IMR-90 (cell line): ENCODE data around the gene DDI2. TPM values are rescaled to one million over a fixed set of nuclear protein-coding genes. Genes with fewer than 3 reads are reported as not detected.

ENCODE experiments used
- ATAC-seq: fragments of 200-7000 bp; cut with Tn5 transposase; 2 replicates; pipeline ENCODE4 v1.9.1; 2020; ENCODE audit warnings: low read depth, mild to moderate bottlenecking, moderate library complexity
- BruUV-seq: library from RNA; stranded (reverse); fragments of 400-500 nt; replicated peaks from 2 replicates; lab custom pipeline; 2021; lab: Mats Ljungman, UMichigan
- CTCF ChIA-PET: fragments of 300-600 bp; formaldehyde crosslinking; extraction: SDS; loops from one replicate; lab custom pipeline; 2021; ENCODE audit warnings: antibody characterized with exemption; lab: Yijun Ruan, JAX
- POLR2A ChIA-PET: fragments of 300-600 bp; sonication (Branson Sonifier 250); formaldehyde crosslinking; loops from one replicate; lab custom pipeline; 2022; ENCODE audit warnings: antibody characterized with exemption; ENCODE audit not compliant: unreplicated experiment; lab: Charles Lee
- DNase-seq: peaks from one replicate; pipeline ENCODE4 v3.0.0; 2013
- H2AFZ ChIP-seq: replicated peaks from 2 replicates; pipeline ENCODE3; 2013; ENCODE audit warnings: low read length, mild to moderate bottlenecking; ENCODE audit not compliant: poor library complexity
- H2AK5ac ChIP-seq: 2 replicates; pipeline ENCODE4 v1.6.1; 2013; ENCODE audit warnings: low read depth, low read length, inconsistent platforms
- H2AK9ac ChIP-seq: replicated peaks from 2 replicates; pipeline ENCODE3; 2013; ENCODE audit warnings: mild to moderate bottlenecking, low read depth, low read length, moderate library complexity; ENCODE audit not compliant: poor library complexity
- H2BK120ac ChIP-seq: 2 replicates; pipeline ENCODE4 v1.6.1; 2013; ENCODE audit warnings: low read depth, low read length, inconsistent platforms
- H2BK15ac ChIP-seq: 3 replicates; pipeline ENCODE4 v1.6.1; 2013; ENCODE audit warnings: low read depth, low read length, inconsistent platforms
- H2BK20ac ChIP-seq: 2 replicates; pipeline ENCODE4 v1.6.1; 2013; ENCODE audit warnings: low read depth, mild to moderate bottlenecking, inconsistent platforms, low read length, moderate library complexity
- H2BK5ac ChIP-seq: 2 replicates; pipeline ENCODE4 v1.6.1; 2013; ENCODE audit warnings: mild to moderate bottlenecking, low read depth, low read length, inconsistent platforms; ENCODE audit not compliant: poor library complexity, severe bottlenecking
- H3K14ac ChIP-seq: replicated peaks from 2 replicates; pipeline ENCODE4 v1.6.1; 2013; ENCODE audit warnings: low read depth, low read length, inconsistent platforms
- H3K18ac ChIP-seq: 2 replicates; pipeline ENCODE4 v1.6.1; 2013; ENCODE audit warnings: low read depth, low read length, control low read depth
- H3K23ac ChIP-seq: 2 replicates; pipeline ENCODE4 v1.6.1; 2013; ENCODE audit warnings: low read depth, low read length, inconsistent platforms
- H3K27ac ChIP-seq: 2 replicates; pipeline ENCODE4 v1.5.1; 2013; ENCODE audit warnings: mild to moderate bottlenecking, control low read depth, low read length; ENCODE audit not compliant: insufficient read depth
- H3K27me3 ChIP-seq: 2 replicates; pipeline ENCODE4 v1.6.1; 2013; ENCODE audit warnings: low read length; ENCODE audit not compliant: control insufficient read depth, insufficient read depth
- H3K36me3 ChIP-seq: 2 replicates; pipeline ENCODE4 v1.6.1; 2013; ENCODE audit warnings: low read length, mixed read lengths; ENCODE audit not compliant: control insufficient read depth, insufficient read depth
- H3K4ac ChIP-seq: 2 replicates; pipeline ENCODE4 v1.6.1; 2013; ENCODE audit warnings: low read depth, low read length, inconsistent platforms
- H3K4me1 ChIP-seq: 2 replicates; pipeline ENCODE4 v1.6.1; 2013; ENCODE audit warnings: low read length, mixed read lengths; ENCODE audit not compliant: control insufficient read depth, insufficient read depth
- H3K4me2 ChIP-seq: 2 replicates; pipeline ENCODE4 v1.6.1; 2013; ENCODE audit warnings: low read depth, mild to moderate bottlenecking, control low read depth, low read length, moderate library complexity
- H3K4me3 ChIP-seq: 2 replicates; pipeline ENCODE4 v1.5.1; 2013; ENCODE audit warnings: low read depth, mild to moderate bottlenecking, control low read depth, low read length, moderate library complexity; ENCODE audit not compliant: insufficient read depth
- H3K56ac ChIP-seq: 2 replicates; pipeline ENCODE4 v1.6.1; 2013; ENCODE audit warnings: low read length, inconsistent platforms; ENCODE audit not compliant: insufficient read depth; ENCODE audit errors: extremely low read depth
- H3K79me1 ChIP-seq, 2 experiments: 2 replicates each; pipeline ENCODE4 v1.6.1; 2013; ENCODE audit warnings: low read length in 2 of 2, inconsistent platforms in 1 of 2, low read depth in 1 of 2
- H3K9ac ChIP-seq: 2 replicates; pipeline ENCODE4 v1.6.1; 2013; ENCODE audit warnings: low read depth, low read length, control low read depth
- H3K9me1 ChIP-seq: 2 replicates; pipeline ENCODE4 v1.6.1; 2013; ENCODE audit warnings: low read length, inconsistent platforms; ENCODE audit not compliant: insufficient read depth
- H3K9me3 ChIP-seq: 2 replicates; pipeline ENCODE4 v1.6.1; 2013; ENCODE audit warnings: low read length; ENCODE audit not compliant: control insufficient read depth, insufficient read depth
- H4K20me1 ChIP-seq: 2 replicates; pipeline ENCODE4 v1.6.1; 2013; ENCODE audit warnings: low read length, inconsistent platforms; ENCODE audit not compliant: insufficient read depth
- H4K5ac ChIP-seq: 2 replicates; pipeline ENCODE4 v1.6.1; 2013; ENCODE audit warnings: mild to moderate bottlenecking, low read depth, low read length, control low read depth
- H4K8ac ChIP-seq, 2 experiments: 2 replicates each; pipeline ENCODE4 v1.6.1; 2013; ENCODE audit warnings: low read depth in 2 of 2, low read length in 2 of 2, control low read depth in 1 of 2, inconsistent platforms in 1 of 2
- H4K91ac ChIP-seq: 2 replicates; pipeline ENCODE4 v1.6.1; 2013; ENCODE audit warnings: low read depth, low read length, inconsistent platforms; ENCODE audit not compliant: insufficient read depth
- ELK1 ChIP-seq: fragments of 150-350 bp; IDR thresholded peaks from 2 replicates; pipeline ENCODE4 v1.6.1; 2016; ENCODE audit warnings: low read depth, mild to moderate bottlenecking, low read length, moderate library complexity, borderline replicate concordance
- MAFK ChIP-seq: IDR thresholded peaks from 2 replicates; pipeline ENCODE4 v1.6.1; 2012; ENCODE audit warnings: low read depth, low read length, improper control_type of control experiment
- MXI1 ChIP-seq: IDR thresholded peaks from 2 replicates; pipeline ENCODE4 v1.6.1; 2012; ENCODE audit warnings: low read depth, mild to moderate bottlenecking, low read length, moderate library complexity, borderline replicate concordance
- NFE2L2 ChIP-seq: fragments of 150-350 bp; IDR thresholded peaks from 2 replicates; pipeline ENCODE4 v1.6.1; 2016; ENCODE audit warnings: low read depth, mild to moderate bottlenecking, low read length
- RFX5 ChIP-seq: IDR thresholded peaks from 2 replicates; pipeline ENCODE4 v1.8.0; 2012; ENCODE audit warnings: low read depth, mild to moderate bottlenecking, low read length, moderate library complexity
- SMC3 ChIP-seq: fragments of 150-350 bp; IDR thresholded peaks from 2 replicates; pipeline ENCODE4 v1.6.1; 2016; ENCODE audit warnings: low read depth, mild to moderate bottlenecking, antibody characterized with exemption, low read length, moderate library complexity
- WGBS, 2 experiments: methylation state at CpG; one replicate each; pipeline versions ENCODE4 v1.1.5 to v1.1.7; 2013; ENCODE audit warnings: missing lambda C conversion rate in 2 of 2; ENCODE audit not compliant: insufficient read length in 1 of 2; ENCODE audit errors: extremely low coverage in 2 of 2; 5-methylcytosine and 5-hydroxymethylcytosine counted together
- dilution Hi-C: fragments of 300-500 bp; cut with HindIII; formaldehyde crosslinking; loops from one replicate; pipeline ENCODE4 v1.14.3; 2018; ENCODE audit warnings: low sequenced_read_pairs; ENCODE audit not compliant: unreplicated experiment
- in situ Hi-C: fragments of 300-500 bp; cut with MboI; formaldehyde crosslinking; loops from 3 replicates; pipeline ENCODE4 v1.14.3; 2019; ENCODE audit warnings: low sequenced_read_pairs, inconsistent platforms, mixed read lengths
- intact Hi-C: fragments of 100-400 bp; cut with micrococcal nuclease; formaldehyde crosslinking; loops from 2 replicates; pipeline ENCODE4 v1.10.0; 2022
- polyA plus RNA-seq, 3 experiments: library from polyadenylated mRNA; depleted of rRNA; stranded (reverse); fragments of >200 nt; gene quantifications; 2 replicates each; pipeline ENCODE4 v1.2.3, GENCODE V29; 2012; ENCODE audit warnings: low replicate concordance in 1 of 3
- total RNA-seq: library from RNA; depleted of rRNA; stranded (reverse); fragments of >200 nt; gene quantifications from 2 replicates; pipeline ENCODE4 v1.2.3, GENCODE V29; 2012

Gene DDI2
- total and polyA plus RNA-seq, 2 of the 4 experiments (the other 2 are of a cell fraction) = 6.0 to 13.4 TPM

- TF ChIP-seq RFX5 (no peak), NFE2L2 (no peak), MAFK (no peak), SMC3 (no peak), MXI1 (no peak), ELK1 (no peak)
- H3K4me2 ChIP-seq = no peak overlapping the region
- no peak overlapping the region for H3K4ac ChIP-seq
- no peak for DNase-seq
- H4K91ac ChIP-seq = no peak overlapping the region
- no peak overlapping the region for H2AK5ac ChIP-seq
- H2AK9ac ChIP-seq = no peak overlapping the region
- no peak overlapping the region for H2BK15ac ChIP-seq
- no peak overlapping the region for H3K14ac ChIP-seq
- no CpG with 5 or more reads among the region's 2 CpGs for WGBS, 2 experiments
- in situ Hi-C loops = no loop called here
- no peaks in the 10 kb centered on the region for H3K9me3 ChIP-seq
- H2AFZ ChIP-seq = no peak overlapping the region
- H3K9ac ChIP-seq = no peak overlapping the region
- dilution Hi-C loops = no loop called here
- ATAC-seq = no peak
- CTCF ChIA-PET = interaction anchor here (0.9 to 1.0 kb wide), 2 partner anchors 11 to 14 kb away, joined by 3 to 6 read pairs; no protein-coding TSS in a partner anchor
- H3K4me3 ChIP-seq = no peak overlapping the region
- H3K9me1 ChIP-seq = peaks cover 7% of the 10 kb centered on the region
- H2BK20ac ChIP-seq = no peak overlapping the region
- H4K5ac ChIP-seq = no peak overlapping the region
- H4K8ac ChIP-seq = no peak overlapping the region
- H3K27ac ChIP-seq = no peak overlapping the region
- H2BK120ac ChIP-seq = no peak overlapping the region
- no TSS peak for BruUV-seq
- H3K36me3 ChIP-seq = no peaks in the 10 kb centered on the region
- H3K27me3 ChIP-seq = no peaks in the 10 kb centered on the region
- H4K20me1 ChIP-seq = no peaks in the 10 kb centered on the region
- H3K56ac ChIP-seq = no peak overlapping the region
- H3K18ac ChIP-seq = no peak overlapping the region
- H2BK5ac ChIP-seq = no peak overlapping the region
- intact Hi-C loops = no loop called here
- H3K23ac ChIP-seq = no peak overlapping the region
- peaks cover 2 to 7% of the 10 kb centered on the region in 2 experiments; a peak in 2 of 4 replicates for H3K79me1 ChIP-seq
- POLR2A ChIA-PET = no interaction called here
- no peaks in the 10 kb centered on the region for H3K4me1 ChIP-seq
Measured at GRCh38 chr1:15671430-15671829, 54.2 kb downstream of the DDI2 start.
